HepG2 (cell line): ENCODE data around the gene BBIP1. TPM values are rescaled to one million over a fixed set of nuclear protein-coding genes. Genes with fewer than 3 reads are reported as not detected.
A peak's percentile ranks its signal among the peaks of the same experiment; 100 is the strongest.

Experiments
- HDAC1 ChIP-seq: sonication (generic); formaldehyde crosslinking; IDR thresholded peaks from 2 replicates; pipeline ENCODE4 v1.5.1; 2020; ENCODE audit warnings: mild to moderate bottlenecking, missing genetic modification reagents
- HOXA9 ChIP-seq: sonication (generic); formaldehyde crosslinking; IDR thresholded peaks from 2 replicates; pipeline ENCODE4 v1.8.1; 2022; ENCODE audit warnings: missing genetic modification reagents, mild to moderate bottlenecking, moderate library complexity, borderline replicate concordance
- MBD4 ChIP-seq: IDR thresholded peaks from 2 replicates; pipeline ENCODE4 v1.6.1; 2012; ENCODE audit warnings: low read length, inconsistent platforms, borderline replicate concordance
- MIER2 ChIP-seq: IDR thresholded peaks from 2 replicates; pipeline ENCODE4 v1.6.1; 2016; ENCODE audit warnings: missing biosample characterization, missing genetic modification reagents
- MLLT10 ChIP-seq: sonication (generic); formaldehyde crosslinking; IDR thresholded peaks from 2 replicates; pipeline ENCODE4 v1.4.0; 2020; ENCODE audit warnings: missing genetic modification reagents
- NBN ChIP-seq: fragments of 450-650 bp; conservative IDR thresholded peaks from 2 replicates; pipeline ENCODE4 v1.6.1; 2017
- NFE2L2 ChIP-seq: fragments of 150-350 bp; IDR thresholded peaks from 2 replicates; pipeline ENCODE4 v1.6.1; 2014; ENCODE audit warnings: low read length
- NFYC ChIP-seq: IDR thresholded peaks from 2 replicates; pipeline ENCODE4 v1.6.1; 2016; ENCODE audit warnings: missing genetic modification reagents, missing compliant biosample characterization
- PAX8 ChIP-seq: sonication (generic); formaldehyde crosslinking; IDR thresholded peaks from 2 replicates; pipeline ENCODE4 v1.8.0; 2022; ENCODE audit warnings: mild to moderate bottlenecking, missing genetic modification reagents, borderline replicate concordance
- PRMT3 ChIP-seq: sonication (generic); formaldehyde crosslinking; IDR thresholded peaks from 2 replicates; pipeline ENCODE4 v1.8.1; 2022; ENCODE audit warnings: low read depth, mild to moderate bottlenecking, moderate library complexity, missing genetic modification reagents, borderline replicate concordance
- RBM39 ChIP-seq: fragments of 200-400 bp; formaldehyde crosslinking; IDR thresholded peaks from one replicate; pipeline ENCODE4 v1.6.1; 2018; ENCODE audit warnings: antibody characterized with exemption, mild to moderate bottlenecking, low read depth, low read length; ENCODE audit not compliant: poor library complexity, severe bottlenecking
- SAP130 ChIP-seq: IDR thresholded peaks from 2 replicates; pipeline ENCODE4 v1.6.1; 2016; ENCODE audit warnings: low read depth
- SP4 ChIP-seq: sonication (generic); formaldehyde crosslinking; IDR thresholded peaks from 2 replicates; pipeline ENCODE4 v1.8.1; 2023; ENCODE audit warnings: mild to moderate bottlenecking, missing genetic modification reagents
- TP53 ChIP-seq: sonication (generic); formaldehyde crosslinking; conservative IDR thresholded peaks from 2 replicates; pipeline ENCODE4 v1.4.0; 2020; ENCODE audit warnings: missing genetic modification reagents
- ZFYVE20 ChIP-seq: sonication (generic); formaldehyde crosslinking; IDR thresholded peaks from 2 replicates; pipeline ENCODE4 v1.8.0; 2023; ENCODE audit warnings: low read depth, mild to moderate bottlenecking, moderate library complexity, missing genetic modification reagents, borderline replicate concordance
- ZKSCAN8 ChIP-seq: IDR thresholded peaks from 2 replicates; pipeline ENCODE4 v1.6.1; 2016; ENCODE audit warnings: borderline replicate concordance, missing genetic modification reagents, missing compliant biosample characterization
- ZNF383 ChIP-seq: sonication (generic); formaldehyde crosslinking; IDR thresholded peaks from 2 replicates; pipeline ENCODE4 v1.4.0; 2020; ENCODE audit warnings: missing genetic modification reagents, mild to moderate bottlenecking, borderline replicate concordance
- ZNF414 ChIP-seq: sonication (generic); formaldehyde crosslinking; IDR thresholded peaks from 2 replicates; pipeline ENCODE4 v1.5.0; 2020; ENCODE audit warnings: missing genetic modification reagents
- ZNF512B ChIP-seq: sonication (generic); formaldehyde crosslinking; IDR thresholded peaks from 2 replicates; pipeline ENCODE4 v1.5.1; 2020; ENCODE audit warnings: missing genetic modification reagents, mild to moderate bottlenecking, borderline replicate concordance
- ZNF556 ChIP-seq: sonication (generic); formaldehyde crosslinking; IDR thresholded peaks from 2 replicates; pipeline ENCODE4 v1.4.0; 2020; ENCODE audit warnings: mild to moderate bottlenecking, missing genetic modification reagents, borderline replicate concordance
- polyA plus RNA-seq, 8 experiments: library from polyadenylated mRNA; depleted of rRNA in 3 of 8; stranded (reverse) in 7 of 8; unstranded in 1 of 8; fragments of >200 nt; fragmentation: Illumina TruSeq in 4 of 8; extraction: Trizol in 4 of 8; gene quantifications; 2 replicates each; pipeline versions ENCODE4 v1.2.1 to v1.2.3, GENCODE V29; 2011 to 2016; ENCODE audit warnings: low read depth in 4 of 8, missing spikeins in 1 of 8, mixed read lengths in 1 of 8; ENCODE audit not compliant: insufficient read depth in 1 of 8
- total RNA-seq, 5 experiments: library from RNA; depleted of rRNA; stranded (reverse); fragments of >200 nt; fragmentation: Illumina TruSeq; extraction: Trizol; gene quantifications; 2 replicates each; pipeline ENCODE4 v1.2.3, GENCODE V29; 2016; ENCODE audit warnings: low read depth in 1 of 5
- TF ChIP-seq, protein P1 (sequence below): fragments of 450-650 bp; IDR thresholded peaks from 2 replicates; pipeline ENCODE4 v1.6.1; 2017
- TF ChIP-seq, protein P2 (sequence below): sonication (generic); formaldehyde crosslinking; IDR thresholded peaks from 2 replicates; pipeline ENCODE4 v1.5.0; 2020; ENCODE audit warnings: mild to moderate bottlenecking, missing genetic modification reagents
- TF ChIP-seq, protein P3 (sequence below): sonication (generic); formaldehyde crosslinking; IDR thresholded peaks from 2 replicates; pipeline ENCODE4 v1.5.0; 2020; ENCODE audit warnings: missing genetic modification reagents

BBIP1 gene
- total and polyA plus RNA-seq, 2 of the 13 experiments (the other 11 are each of a cell fraction or from before 2014, with no cell fraction given): 18.3 to 24.1 TPM

- TF ChIP-seq, protein P1, sequence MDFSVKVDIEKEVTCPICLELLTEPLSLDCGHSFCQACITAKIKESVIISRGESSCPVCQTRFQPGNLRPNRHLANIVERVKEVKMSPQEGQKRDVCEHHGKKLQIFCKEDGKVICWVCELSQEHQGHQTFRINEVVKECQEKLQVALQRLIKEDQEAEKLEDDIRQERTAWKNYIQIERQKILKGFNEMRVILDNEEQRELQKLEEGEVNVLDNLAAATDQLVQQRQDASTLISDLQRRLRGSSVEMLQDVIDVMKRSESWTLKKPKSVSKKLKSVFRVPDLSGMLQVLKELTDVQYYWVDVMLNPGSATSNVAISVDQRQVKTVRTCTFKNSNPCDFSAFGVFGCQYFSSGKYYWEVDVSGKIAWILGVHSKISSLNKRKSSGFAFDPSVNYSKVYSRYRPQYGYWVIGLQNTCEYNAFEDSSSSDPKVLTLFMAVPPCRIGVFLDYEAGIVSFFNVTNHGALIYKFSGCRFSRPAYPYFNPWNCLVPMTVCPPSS: no peak
- no peak for TF ChIP-seq ZKSCAN8 (CRISPR knock-in tag)
- no peak for TF ChIP-seq MIER2 (CRISPR knock-in tag)
- TF ChIP-seq MLLT10 (CRISPR knock-in tag): no peak
- TF ChIP-seq SAP130: peak; percentile 76
- TF ChIP-seq, protein P2, sequence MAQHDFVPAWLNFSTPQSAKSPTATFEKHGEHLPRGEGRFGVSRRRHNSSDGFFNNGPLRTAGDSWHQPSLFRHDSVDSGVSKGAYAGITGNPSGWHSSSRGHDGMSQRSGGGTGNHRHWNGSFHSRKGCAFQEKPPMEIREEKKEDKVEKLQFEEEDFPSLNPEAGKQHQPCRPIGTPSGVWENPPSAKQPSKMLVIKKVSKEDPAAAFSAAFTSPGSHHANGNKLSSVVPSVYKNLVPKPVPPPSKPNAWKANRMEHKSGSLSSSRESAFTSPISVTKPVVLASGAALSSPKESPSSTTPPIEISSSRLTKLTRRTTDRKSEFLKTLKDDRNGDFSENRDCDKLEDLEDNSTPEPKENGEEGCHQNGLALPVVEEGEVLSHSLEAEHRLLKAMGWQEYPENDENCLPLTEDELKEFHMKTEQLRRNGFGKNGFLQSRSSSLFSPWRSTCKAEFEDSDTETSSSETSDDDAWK (CRISPR knock-in tag): no peak
- TF ChIP-seq TP53 (CRISPR knock-in tag): no peak
- no peak for TF ChIP-seq PRMT3
- no peak for TF ChIP-seq NFYC (CRISPR knock-in tag)
- no peak for TF ChIP-seq ZNF512B
- TF ChIP-seq SP4 (CRISPR knock-in tag): no peak; the same call in 1 of the 2 replicates
- TF ChIP-seq ZNF383: no peak
- no peak for TF ChIP-seq ZNF556 (CRISPR knock-in tag)
- TF ChIP-seq, protein P3, sequence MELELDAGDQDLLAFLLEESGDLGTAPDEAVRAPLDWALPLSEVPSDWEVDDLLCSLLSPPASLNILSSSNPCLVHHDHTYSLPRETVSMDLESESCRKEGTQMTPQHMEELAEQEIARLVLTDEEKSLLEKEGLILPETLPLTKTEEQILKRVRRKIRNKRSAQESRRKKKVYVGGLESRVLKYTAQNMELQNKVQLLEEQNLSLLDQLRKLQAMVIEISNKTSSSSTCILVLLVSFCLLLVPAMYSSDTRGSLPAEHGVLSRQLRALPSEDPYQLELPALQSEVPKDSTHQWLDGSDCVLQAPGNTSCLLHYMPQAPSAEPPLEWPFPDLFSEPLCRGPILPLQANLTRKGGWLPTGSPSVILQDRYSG (CRISPR knock-in tag): no peak
- peak; percentile 68; the same call in 1 of the 2 replicates for TF ChIP-seq HDAC1 (CRISPR knock-in tag)
- no peak for TF ChIP-seq PAX8 (CRISPR knock-in tag)
- TF ChIP-seq NBN: no peak
- TF ChIP-seq NFE2L2: no peak
- TF ChIP-seq ZNF414 (CRISPR knock-in tag): no peak
- no peak for TF ChIP-seq ZFYVE20 (CRISPR knock-in tag)
- TF ChIP-seq RBM39: peak; percentile 74
- no peak for TF ChIP-seq HOXA9 (CRISPR knock-in tag)
- TF ChIP-seq MBD4: no peak
Observed at GRCh38 chr10:110872145-110872983, 46.6 kb downstream of the BBIP1 start (continued).
